Measurements from ENCODE around the gene DRC3. TPM values are rescaled to one million over a fixed set of nuclear protein-coding genes. Genes with fewer than 3 reads are reported as not detected.
A peak's percentile ranks its signal among the peaks of the same experiment; 100 is the strongest.

Gene DRC3
- total and polyA plus RNA-seq, 10 of the 15 experiments (the other 5 are each of a cell fraction or from before 2014, with no cell fraction given), result 0.18 to 2.3 (median 0.60) TPM; not detected in 3

DNA sequence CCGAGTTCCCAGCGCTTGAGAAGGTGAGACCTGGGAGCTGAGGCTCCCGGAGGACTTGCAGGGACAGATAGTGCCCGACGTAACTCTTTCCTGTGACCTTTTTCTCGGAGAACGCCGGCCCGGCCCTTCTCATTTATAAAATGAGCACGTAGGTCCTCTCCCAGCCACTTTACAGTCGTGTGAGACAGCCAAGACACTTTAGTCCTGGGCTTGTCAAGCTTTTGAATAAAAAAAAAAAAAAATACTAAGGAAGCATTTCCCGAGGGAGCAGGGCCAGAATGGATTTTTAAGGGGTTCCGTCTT lies 241 bp downstream of the DRC3 start:
- DNase-seq (ENCODE audit: low read depth, low spot score), result no peak
- ChIA-PET RAD21 (ENCODE audit: unreplicated experiment) (interaction anchor here (0.8 to 2.6 kb wide), 13 partner anchors 9 to 290 kb away, joined by 3 to 33 read pairs (median 5); no protein-coding TSS in a partner anchor), SMC1A (ENCODE audit: uncharacterized antibody, unreplicated experiment) (interaction anchor here (1.1 to 2.4 kb wide), 9 partner anchors 12 to 138 kb away, joined by 3 to 12 read pairs (median 5); no protein-coding TSS in a partner anchor), CTCF (interaction anchor here (0.8 to 1.9 kb wide), 9 partner anchors 11 to 1404 kb away, joined by 3 to 8 read pairs (median 4); no protein-coding TSS in a partner anchor), POLR2A (interaction anchor here (0.6 to 7.9 kb wide), 11 partner anchors 8 to 139 kb away, joined by 3 to 73 read pairs (median 4); partner anchors contain the start of genes ATPAF2 and GID4)
- no peak for FAIRE-seq
- Histone ChIP-seq H2AFZ (ENCODE audit: control insufficient read depth, low read depth, low read length) (peak overlapping the region; percentile 78), H3K36me3 (ENCODE audit: control insufficient read depth in 2 of 2, insufficient read depth in 2 of 2, low read length in 1 of 2) (no peaks in the 10 kb centered on the region), H3K9ac (ENCODE audit: control insufficient read depth, insufficient read depth, low read length) (peak overlapping the region; percentile 17), H3K9me3 (replicated peaks; ENCODE audit: control insufficient read depth, insufficient read depth, low read length) (no peaks in the 10 kb centered on the region), H3K27me3 (replicated peaks in 1 of 2; ENCODE audit: control insufficient read depth in 2 of 2, insufficient read depth in 2 of 2, low read length in 1 of 2) (no peaks in the 10 kb centered on the region), H4K20me1 (ENCODE audit: control insufficient read depth, insufficient read depth) (no peaks in the 10 kb centered on the region), H3K4me3 (peak overlapping the region; percentile 54; the same call in 1 of the 2 replicates), H3K79me2 (ENCODE audit: control insufficient read depth, insufficient read depth, low read length) (peaks cover 3% of the 10 kb centered on the region), H3K4me2 (ENCODE audit: control insufficient read depth, insufficient read depth) (peak overlapping the region; percentile 79), H3K4me1 (ENCODE audit: control insufficient read depth, insufficient read depth, low read length) (peaks cover 10% of the 10 kb centered on the region), H3K27ac (ENCODE audit: control insufficient read depth, insufficient read depth) (no peak overlapping the region)
- in situ Hi-C loops (cut with MboI), result no loop called here
- WGBS (ENCODE audit: insufficient coverage, insufficient replicate concordance, low lambda C conversion rate, missing lambda C conversion rate), result 6% methylated on average over 13 of the region's 13 CpGs
- TF ChIP-seq, protein P1, sequence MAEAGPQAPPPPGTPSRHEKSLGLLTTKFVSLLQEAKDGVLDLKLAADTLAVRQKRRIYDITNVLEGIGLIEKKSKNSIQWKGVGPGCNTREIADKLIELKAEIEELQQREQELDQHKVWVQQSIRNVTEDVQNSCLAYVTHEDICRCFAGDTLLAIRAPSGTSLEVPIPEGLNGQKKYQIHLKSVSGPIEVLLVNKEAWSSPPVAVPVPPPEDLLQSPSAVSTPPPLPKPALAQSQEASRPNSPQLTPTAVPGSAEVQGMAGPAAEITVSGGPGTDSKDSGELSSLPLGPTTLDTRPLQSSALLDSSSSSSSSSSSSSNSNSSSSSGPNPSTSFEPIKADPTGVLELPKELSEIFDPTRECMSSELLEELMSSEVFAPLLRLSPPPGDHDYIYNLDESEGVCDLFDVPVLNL (IDR thresholded peaks at IDR 0.05; ENCODE audit: low read depth, low read length), result no peak
- TF ChIP-seq, protein P2, sequence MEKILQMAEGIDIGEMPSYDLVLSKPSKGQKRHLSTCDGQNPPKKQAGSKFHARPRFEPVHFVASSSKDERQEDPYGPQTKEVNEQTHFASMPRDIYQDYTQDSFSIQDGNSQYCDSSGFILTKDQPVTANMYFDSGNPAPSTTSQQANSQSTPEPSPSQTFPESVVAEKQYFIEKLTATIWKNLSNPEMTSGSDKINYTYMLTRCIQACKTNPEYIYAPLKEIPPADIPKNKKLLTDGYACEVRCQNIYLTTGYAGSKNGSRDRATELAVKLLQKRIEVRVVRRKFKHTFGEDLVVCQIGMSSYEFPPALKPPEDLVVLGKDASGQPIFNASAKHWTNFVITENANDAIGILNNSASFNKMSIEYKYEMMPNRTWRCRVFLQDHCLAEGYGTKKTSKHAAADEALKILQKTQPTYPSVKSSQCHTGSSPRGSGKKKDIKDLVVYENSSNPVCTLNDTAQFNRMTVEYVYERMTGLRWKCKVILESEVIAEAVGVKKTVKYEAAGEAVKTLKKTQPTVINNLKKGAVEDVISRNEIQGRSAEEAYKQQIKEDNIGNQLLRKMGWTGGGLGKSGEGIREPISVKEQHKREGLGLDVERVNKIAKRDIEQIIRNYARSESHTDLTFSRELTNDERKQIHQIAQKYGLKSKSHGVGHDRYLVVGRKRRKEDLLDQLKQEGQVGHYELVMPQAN (conservative IDR thresholded peaks at IDR 0.05), result peak; percentile 99; the same call in 1 of the 2 replicates
- TF ChIP-seq GATAD2B (conservative IDR thresholded peaks at IDR 0.05; ENCODE audit: low read depth), result no peak
- no peak for TF ChIP-seq BRCA1 (IDR thresholded peaks at IDR 0.05; ENCODE audit: low read depth, low read length)
- peak; percentile 21 for TF ChIP-seq MEF2B (IDR thresholded peaks at IDR 0.05; ENCODE audit: partially characterized antibody, poor library complexity, severe bottlenecking)
- intact Hi-C loops (cut with micrococcal nuclease; ENCODE audit: unreplicated experiment), result no loop called here
- BruUV-seq (replicated peaks), result no TSS peak
- no peak for ATAC-seq
